Colonic mucosa (tissue), 4 donors: Measurements from ENCODE around the gene CARMIL1. TPM values are rescaled to one million over a fixed set of nuclear protein-coding genes. Genes with fewer than 3 reads are reported as not detected.

Experiments
- DNase-seq: peaks from one replicate; pipeline ENCODE4 v3.0.0-alpha.2; 2020
- H3K27ac ChIP-seq: fragments of 200-600 bp; one replicate; pipeline ENCODE4 v1.8.0; 2021
- H3K27me3 ChIP-seq: fragments of 200-600 bp; one replicate; pipeline ENCODE4 v1.8.0; 2021
- H3K36me3 ChIP-seq: fragments of 200-600 bp; one replicate; pipeline ENCODE4 v1.8.0; 2021
- H3K4me1 ChIP-seq: fragments of 200-600 bp; one replicate; pipeline ENCODE4 v1.8.0; 2021; ENCODE audit warnings: mild to moderate bottlenecking
- H3K4me3 ChIP-seq: fragments of 200-600 bp; one replicate; pipeline ENCODE4 v1.8.0; 2021
- H3K9ac ChIP-seq, 2 donors: one replicate each; pipeline ENCODE4 v1.7.0; 2013; ENCODE audit warnings: control low read depth in 2 of 2, low read depth in 2 of 2, low read length in 2 of 2
- H3K9me3 ChIP-seq: fragments of 200-600 bp; one replicate; pipeline ENCODE4 v1.8.0; 2021
- CTCF ChIP-seq: fragments of 200-600 bp; IDR thresholded peaks from one replicate; pipeline ENCODE4 v1.8.0; 2022; ENCODE audit warnings: antibody characterized with exemption, mild to moderate bottlenecking
- intact Hi-C: fragments of 100-400 bp; cut with DNase I; formaldehyde crosslinking; loops from one replicate; pipeline ENCODE4 v1.14.1; 2022
- total RNA-seq, 2 donors: library from RNA; stranded (reverse); fragmentation: NEBNext Ultra II Directional in 1 of 2; extraction: Animal tissue kit (Norgen Biotek cat#: 25700) in 1 of 2; gene quantifications; one replicate each; pipeline ENCODE4 v1.2.1, GENCODE V29; 2021
- donor health status: healthy.
- donor health status: DM: no; HTN: no; CAD: no.
- donor health status: DM: no; HTN: no; CAD: no.

The CARMIL1 gene
- total RNA-seq, 2 donors from 2014 or later: 38.6 to 50.2 TPM

- no peak for DNase-seq
- no peak for TF ChIP-seq CTCF
- Histone ChIP-seq H3K36me3 (no peaks in the 10 kb centered on the region), H3K9me3 (no peaks in the 10 kb centered on the region), H3K4me1 (no peaks in the 10 kb centered on the region), H3K9ac (no peak overlapping the region), H3K27me3 (no peaks in the 10 kb centered on the region), H3K27ac (no peak overlapping the region), H3K4me3 (no peak overlapping the region)
- intact Hi-C loops: no loop called here
Measured at GRCh38 chr6:25550631-25551030, 271.5 kb downstream of the CARMIL1 start.

- H3K9me3 ChIP-seq: no peaks in the 10 kb centered on the region
- H3K4me1 ChIP-seq: no peaks in the 10 kb centered on the region
- DNase-seq: no peak
- no peak for TF ChIP-seq CTCF
- no peak overlapping the region for H3K9ac ChIP-seq
- H3K27me3 ChIP-seq: no peaks in the 10 kb centered on the region
- intact Hi-C loops: no loop called here
- H3K4me3 ChIP-seq: no peak overlapping the region
- H3K36me3 ChIP-seq: no peaks in the 10 kb centered on the region
- H3K27ac ChIP-seq: no peak overlapping the region
Measured at GRCh38 chr6:25553502-25553901, 274.3 kb downstream of the CARMIL1 start.

- DNase-seq: no peak
- H3K27ac ChIP-seq: no peak overlapping the region
- intact Hi-C loops: loop anchor here (5.0 kb wide), 2 partner anchors 283 to 333 kb away; no protein-coding TSS in a partner anchor
- TF ChIP-seq CTCF: no peak
- H3K9ac ChIP-seq: no peak overlapping the region
- H3K4me1 ChIP-seq: no peaks in the 10 kb centered on the region
- no peaks in the 10 kb centered on the region for H3K36me3 ChIP-seq
- H3K9me3 ChIP-seq: no peaks in the 10 kb centered on the region
- no peak overlapping the region for H3K4me3 ChIP-seq
- no peaks in the 10 kb centered on the region for H3K27me3 ChIP-seq
Measured at GRCh38 chr6:25555188-25555587, 276.0 kb downstream of the CARMIL1 start.

- H3K4me3 ChIP-seq: no peak overlapping the region
- H3K27me3 ChIP-seq: no peaks in the 10 kb centered on the region
- intact Hi-C loops: loop anchor here (5.0 kb wide), 2 partner anchors 284 to 334 kb away; no protein-coding TSS in a partner anchor
- H3K36me3 ChIP-seq: no peaks in the 10 kb centered on the region
- H3K9ac ChIP-seq: no peak overlapping the region
- TF ChIP-seq CTCF: peak; percentile 67
- no peaks in the 10 kb centered on the region for H3K9me3 ChIP-seq
- no peaks in the 10 kb centered on the region for H3K4me1 ChIP-seq
- no peak overlapping the region for H3K27ac ChIP-seq
- peak; percentile 87 for DNase-seq
Measured at GRCh38 chr6:25556516-25556915, 277.3 kb downstream of the CARMIL1 start.

GRCh38 chr6:25558155-25558817, 279.1 kb downstream of the CARMIL1 start:
- Histone ChIP-seq H3K4me3 (no peak overlapping the region), H3K27ac (no peak overlapping the region), H3K4me1 (no peaks in the 10 kb centered on the region), H3K27me3 (no peaks in the 10 kb centered on the region), H3K9me3 (no peaks in the 10 kb centered on the region), H3K36me3 (no peaks in the 10 kb centered on the region), H3K9ac (no peak overlapping the region)
- TF ChIP-seq CTCF: no peak
- DNase-seq: no peak
- intact Hi-C loops: loop anchor here (5.0 kb wide), 2 partner anchors 286 to 336 kb away; no protein-coding TSS in a partner anchor
